ENCODE measurements around the gene ODF2. TPM values are rescaled to one million over a fixed set of nuclear protein-coding genes. Genes with fewer than 3 reads are reported as not detected.
"Not testable (repeated sequence)": the region's sequence is repeated elsewhere in the genome, so short reads cannot be mapped to it uniquely, and the experiment has no call there.

The ODF2 gene
- total RNA-seq, 1 experiment from 2014 or later = 80.6 TPM

GRCh38 chr9:128422783-128423150, 33.0 kb upstream of the ODF2 start:
- H3K27me3 ChIP-seq (replicated peaks; ENCODE audit: insufficient read depth, low read depth, low read length, poor library complexity) = no peaks in the 10 kb centered on the region
- ChIA-PET POLR2A (ENCODE audit: low non-redundant PET) (interaction anchor here (0.7 kb wide), 1 partner anchor 13 kb away, joined by 5 read pairs; no protein-coding TSS in a partner anchor), CTCF (interaction anchor here (0.7 kb wide), 1 partner anchor 49 kb away, joined by 6 read pairs; no protein-coding TSS in a partner anchor)
- BruUV-seq (replicated peaks) = no TSS peak
- no peak overlapping the region for H3K27ac ChIP-seq (ENCODE audit: low read depth, low read length, poor library complexity, severe bottlenecking)
- no peaks in the 10 kb centered on the region for H3K36me3 ChIP-seq (ENCODE audit: insufficient read depth, low read length, poor library complexity, severe bottlenecking)
- TF ChIP-seq CTCF (conservative IDR thresholded peaks at IDR 0.05; ENCODE audit: low read depth, low read length) (no peak), EZH2 (IDR thresholded peaks at IDR 0.05; ENCODE audit: borderline replicate concordance, low read depth, low read length, poor library complexity, severe bottlenecking) (no peak)
- DNase-seq (ENCODE audit: low spot score) = no peak
- H3K4me1 ChIP-seq (ENCODE audit: insufficient read depth, low read length, poor library complexity, severe bottlenecking) = peaks cover 16% of the 10 kb centered on the region
- intact Hi-C loops (cut with micrococcal nuclease; ENCODE audit: unreplicated experiment) = no loop called here
- no peaks in the 10 kb centered on the region for H3K9me3 ChIP-seq (ENCODE audit: low read depth, low read length, poor library complexity, severe bottlenecking)
- no peak overlapping the region for H3K4me3 ChIP-seq (ENCODE audit: low read depth, low read length, poor library complexity, severe bottlenecking)

GRCh38 chr9:128423356-128423755, 32.5 kb upstream of the ODF2 start:
- intact Hi-C loops (cut with micrococcal nuclease; ENCODE audit: unreplicated experiment); BruUV-seq (replicated peaks); DNase-seq (ENCODE audit: low spot score); H3K27me3 ChIP-seq (replicated peaks; ENCODE audit: insufficient read depth, low read depth, low read length, poor library complexity); H3K9me3 ChIP-seq (ENCODE audit: low read depth, low read length, poor library complexity, severe bottlenecking); H3K4me3 ChIP-seq (ENCODE audit: low read depth, low read length, poor library complexity, severe bottlenecking); H3K27ac ChIP-seq (ENCODE audit: low read depth, low read length, poor library complexity, severe bottlenecking); H3K36me3 ChIP-seq (ENCODE audit: insufficient read depth, low read length, poor library complexity, severe bottlenecking): not testable (repeated sequence)
- CTCF ChIA-PET = interaction anchor here (0.7 kb wide), 1 partner anchor 49 kb away, joined by 6 read pairs; no protein-coding TSS in a partner anchor
- peaks cover 16% of the 10 kb centered on the region for H3K4me1 ChIP-seq (ENCODE audit: insufficient read depth, low read length, poor library complexity, severe bottlenecking)
- POLR2A ChIA-PET (ENCODE audit: low non-redundant PET) = interaction anchor here (0.7 kb wide), 1 partner anchor 13 kb away, joined by 5 read pairs; no protein-coding TSS in a partner anchor

- POLR2A ChIA-PET (ENCODE audit: low non-redundant PET) = no interaction called here
- Histone ChIP-seq H3K4me3 (ENCODE audit: low read depth, low read length, poor library complexity, severe bottlenecking) (no peak overlapping the region), H3K27ac (ENCODE audit: low read depth, low read length, poor library complexity, severe bottlenecking) (no peak overlapping the region), H3K36me3 (ENCODE audit: insufficient read depth, low read length, poor library complexity, severe bottlenecking) (no peaks in the 10 kb centered on the region), H3K27me3 (replicated peaks; ENCODE audit: insufficient read depth, low read depth, low read length, poor library complexity) (no peaks in the 10 kb centered on the region), H3K4me1 (ENCODE audit: insufficient read depth, low read length, poor library complexity, severe bottlenecking) (peaks cover 9% of the 10 kb centered on the region), H3K9me3 (ENCODE audit: low read depth, low read length, poor library complexity, severe bottlenecking) (no peaks in the 10 kb centered on the region)
- TF ChIP-seq EZH2 (IDR thresholded peaks at IDR 0.05; ENCODE audit: borderline replicate concordance, low read depth, low read length, poor library complexity, severe bottlenecking) (no peak), CTCF (conservative IDR thresholded peaks at IDR 0.05; ENCODE audit: low read depth, low read length) (no peak)
- CTCF ChIA-PET = no interaction called here
- DNase-seq (ENCODE audit: low spot score) = no peak
- intact Hi-C loops (cut with micrococcal nuclease; ENCODE audit: unreplicated experiment) = no loop called here
- BruUV-seq (replicated peaks) = no TSS peak
These were observed 31.5 kb upstream of the ODF2 start for GRCh38 chr9:128424268-128424780.
